ENCODE results near the gene KANTR.

KANTR gene, protein sequence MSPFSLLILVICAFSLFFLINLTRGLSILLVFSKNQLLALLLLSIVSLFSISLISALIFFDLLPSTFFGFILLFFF

GRCh38 chrX:53093748-53094581 is at the start of gene KANTR:
Gene KANTR, plus strand, starts transcription at chrX:53094142. Its CDS starts 30,131 bp downstream, at chrX:53124273.
- DNase-seq = peak; percentile 89

GRCh38 chrX:53044995-53045394 is 48.9 kb upstream of the KANTR start:
- DNase-seq = no peak

GRCh38 chrX:53047228-53047627 is 46.7 kb upstream of the KANTR start:
- no peak for DNase-seq

DNA sequence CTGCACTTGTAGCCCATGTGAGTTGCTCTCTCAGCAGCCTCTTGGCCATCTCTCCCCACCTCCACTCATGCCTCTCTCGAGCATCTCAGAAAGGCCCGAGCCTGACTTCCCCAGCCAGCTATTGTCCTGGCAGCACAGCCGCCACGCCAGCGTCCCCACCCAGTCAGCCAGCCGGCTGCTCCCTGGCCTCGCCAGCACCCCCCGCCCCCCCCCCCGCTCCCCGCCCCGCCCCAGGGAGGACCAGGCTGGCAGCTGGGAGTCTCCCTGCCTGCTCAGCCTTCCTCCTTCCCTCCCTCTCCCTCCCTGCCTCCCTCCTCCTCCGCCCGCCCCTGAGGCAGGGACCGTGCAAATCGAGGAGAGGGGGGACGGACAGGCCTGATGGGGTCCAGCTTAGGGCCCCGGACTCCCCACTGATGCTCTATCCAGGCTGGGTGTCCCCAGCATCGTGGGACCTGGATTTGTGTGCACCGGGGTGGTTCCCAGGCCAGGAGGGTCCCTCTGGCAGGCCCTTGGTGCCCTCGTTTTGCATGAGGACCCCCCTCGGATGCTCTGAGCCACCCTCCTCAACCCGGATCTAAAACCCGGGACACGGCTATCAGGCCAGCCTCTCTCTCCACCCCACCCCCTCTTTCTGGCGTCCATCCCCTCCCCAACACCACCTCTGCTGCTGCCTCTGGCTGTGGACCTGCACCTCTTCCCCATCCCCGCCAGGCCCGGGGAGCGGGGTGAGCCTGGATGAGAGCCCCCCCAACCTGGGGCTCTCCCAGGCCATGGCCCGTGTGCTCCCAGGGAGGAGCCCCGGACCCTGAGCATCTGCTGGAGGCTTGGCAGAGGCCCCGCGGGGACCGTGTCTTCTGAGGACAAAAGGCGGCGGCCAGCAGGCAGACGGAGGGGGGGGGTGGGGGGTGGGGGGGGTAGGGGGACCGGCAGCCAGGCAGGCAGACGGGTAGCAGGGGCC is 45.5 kb upstream of the KANTR start, which contains the start of gene GPR173:
TSS of gene GPR173 (plus strand) at position 621 of the 958 bp plus-strand sequence. CDS start 27,833 bp downstream, outside the sequence.
- peak; percentile 60 for DNase-seq

DNA sequence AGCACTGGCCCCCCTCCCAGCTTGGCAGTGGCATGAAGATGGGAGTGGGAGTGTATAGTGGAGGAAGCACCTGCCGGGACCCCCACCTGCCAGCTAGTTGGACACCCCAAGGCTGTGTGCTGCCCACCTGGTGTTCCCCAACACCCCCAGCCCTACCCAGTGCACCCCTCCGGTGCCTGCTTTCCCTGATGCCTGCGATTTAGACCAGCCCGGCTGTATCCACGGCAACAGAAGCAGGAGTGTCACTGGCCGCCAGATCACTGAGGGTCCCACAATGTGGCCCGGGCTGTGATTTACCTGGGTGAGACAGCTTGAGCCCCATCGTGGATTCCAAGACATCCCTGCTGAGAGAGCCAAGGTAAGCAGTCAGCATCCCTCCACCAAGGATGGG is 44.8 kb upstream of the KANTR start:
- DNase-seq = no peak

DNA sequence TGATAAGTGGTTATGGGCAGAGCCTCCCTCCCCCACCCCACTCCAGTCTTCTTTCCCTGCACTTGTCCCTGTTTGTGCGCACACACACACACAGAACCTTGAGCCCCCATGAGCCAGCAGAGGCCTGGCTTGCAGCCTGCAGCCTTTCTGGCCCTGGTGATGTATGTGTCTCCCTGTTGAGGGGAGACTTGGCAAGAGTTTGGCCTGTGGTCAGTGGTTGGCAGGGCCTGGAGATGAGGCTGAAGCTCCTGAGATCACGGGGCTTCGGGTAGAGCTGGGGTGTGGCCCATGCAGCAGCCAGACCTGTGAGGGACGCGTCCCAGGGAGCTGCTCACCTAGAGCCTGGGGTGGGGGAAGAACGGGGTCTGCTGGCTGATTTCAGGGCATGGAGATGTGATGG is 43.1 kb upstream of the KANTR start:
- DNase-seq = no peak

GRCh38 chrX:53055244-53055849 is 38.6 kb upstream of the KANTR start:
- no peak for DNase-seq

DNA sequence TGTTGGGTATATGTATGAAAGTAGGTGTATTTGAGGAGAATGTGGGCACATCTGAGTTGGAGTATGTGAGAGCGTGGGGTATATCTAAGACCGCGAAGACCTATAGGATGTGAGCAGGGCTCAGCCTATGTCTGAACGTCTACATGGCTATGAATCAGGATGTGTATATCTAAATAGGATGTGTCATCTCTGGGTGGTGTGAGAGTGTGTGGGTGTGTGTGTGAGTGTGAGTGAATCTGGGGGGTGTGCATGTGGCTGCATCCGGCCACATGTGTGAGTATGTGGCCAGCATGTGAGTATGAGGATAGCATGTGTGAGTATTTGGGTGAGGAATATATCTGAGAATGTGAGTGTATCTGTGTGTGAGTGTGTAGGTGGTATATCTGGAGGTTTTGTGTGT is 37.6 kb upstream of the KANTR start:
- DNase-seq = no peak

- no peak for DNase-seq
Measured at GRCh38 chrX:53065104-53065503, 28.8 kb upstream of the KANTR start.

DNA sequence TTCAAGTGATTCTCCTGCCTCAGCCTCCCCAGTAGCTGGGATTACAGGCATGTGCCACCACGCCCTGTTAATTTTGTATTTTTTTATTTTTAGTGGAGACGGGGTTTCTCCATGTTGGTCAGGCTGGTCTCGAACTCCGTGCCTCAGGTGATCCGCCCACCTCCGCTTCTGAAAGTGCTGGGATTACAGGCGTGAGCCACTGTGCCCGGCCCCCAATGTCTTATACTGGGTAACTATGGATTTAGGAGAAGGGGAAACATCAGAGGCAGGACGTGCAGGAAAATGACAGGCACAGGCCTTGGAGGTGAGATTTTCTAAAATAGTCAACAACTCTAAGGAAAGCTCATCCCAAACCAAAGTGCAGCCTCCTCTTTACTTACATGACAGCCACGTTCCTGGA is 22.9 kb upstream of the KANTR start:
- DNase-seq = no peak

DNA sequence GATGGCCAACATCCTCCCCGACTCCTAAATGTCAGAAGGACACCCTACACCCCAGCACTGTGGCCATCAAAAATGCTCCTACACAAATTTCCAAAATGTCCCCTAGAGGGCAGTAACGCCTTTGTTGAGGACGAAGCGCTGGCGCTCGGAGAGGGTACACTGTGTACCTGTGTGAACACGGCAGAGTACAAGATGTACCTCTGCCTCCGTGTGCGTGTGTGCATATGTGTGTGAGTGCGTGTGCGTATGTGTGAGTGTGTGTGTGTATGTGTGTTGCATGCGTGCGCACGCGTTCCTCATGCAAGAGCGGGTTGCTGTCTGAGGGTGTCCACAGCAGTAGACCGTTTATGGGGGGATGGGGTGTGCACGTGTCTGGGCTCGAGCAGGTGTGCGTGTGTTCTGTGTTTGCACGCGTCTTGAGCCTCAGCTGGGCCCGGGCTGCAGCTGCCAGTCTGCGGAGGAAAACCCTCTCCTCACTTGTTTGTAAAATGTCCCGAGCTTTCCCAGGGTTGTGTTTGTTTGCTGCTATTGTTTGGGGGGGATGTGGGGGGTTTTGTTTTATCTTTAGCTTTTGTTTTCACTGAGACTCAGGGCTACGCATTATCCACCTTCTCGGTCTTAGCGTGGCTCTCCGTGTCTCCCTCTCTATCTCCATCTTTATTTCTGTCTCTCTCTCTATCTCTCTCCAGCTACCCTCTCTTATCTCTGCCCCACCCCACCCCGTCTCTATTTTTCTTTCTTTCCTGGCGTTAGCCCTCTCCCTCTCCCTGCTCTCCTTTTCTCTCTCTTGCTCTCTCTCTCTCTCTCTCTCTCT is 22.1 kb upstream of the KANTR start:
- peak; percentile 90 for DNase-seq

DNA sequence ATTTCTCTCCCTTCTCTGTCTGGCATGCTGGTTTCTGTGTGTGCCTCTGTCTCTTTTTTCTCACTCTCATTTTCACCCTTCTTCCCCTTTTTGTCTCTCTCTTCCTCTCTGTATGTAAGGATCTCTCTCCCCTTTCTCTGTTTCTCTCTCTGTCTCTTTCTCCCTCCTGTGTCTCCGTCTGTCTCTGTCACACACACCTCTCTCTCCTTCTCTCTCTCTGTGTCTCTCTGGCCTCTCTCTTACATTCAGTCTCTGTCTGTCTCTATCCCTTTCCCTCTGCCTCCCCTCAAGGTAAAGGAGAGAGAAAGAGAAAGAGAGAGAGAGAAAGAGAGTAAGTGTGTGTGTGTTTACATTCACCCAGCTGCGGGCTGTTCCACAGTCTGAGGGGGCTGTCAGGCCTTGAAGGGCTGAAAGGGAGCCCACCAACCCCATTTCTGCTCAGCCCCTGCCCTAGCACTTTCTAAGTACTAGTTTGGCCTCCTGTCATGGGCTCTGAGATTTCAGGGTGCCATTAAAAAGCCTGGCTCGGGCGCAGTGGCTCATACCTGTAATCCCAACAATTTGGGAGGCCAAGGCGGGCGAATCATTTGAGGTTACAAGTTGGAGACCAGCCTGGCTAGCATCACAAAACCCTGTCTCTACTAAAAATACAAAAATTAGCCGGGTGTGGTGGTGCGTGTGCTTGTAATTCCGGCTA is 21.4 kb upstream of the KANTR start:
- peak; percentile 26 for DNase-seq

DNA sequence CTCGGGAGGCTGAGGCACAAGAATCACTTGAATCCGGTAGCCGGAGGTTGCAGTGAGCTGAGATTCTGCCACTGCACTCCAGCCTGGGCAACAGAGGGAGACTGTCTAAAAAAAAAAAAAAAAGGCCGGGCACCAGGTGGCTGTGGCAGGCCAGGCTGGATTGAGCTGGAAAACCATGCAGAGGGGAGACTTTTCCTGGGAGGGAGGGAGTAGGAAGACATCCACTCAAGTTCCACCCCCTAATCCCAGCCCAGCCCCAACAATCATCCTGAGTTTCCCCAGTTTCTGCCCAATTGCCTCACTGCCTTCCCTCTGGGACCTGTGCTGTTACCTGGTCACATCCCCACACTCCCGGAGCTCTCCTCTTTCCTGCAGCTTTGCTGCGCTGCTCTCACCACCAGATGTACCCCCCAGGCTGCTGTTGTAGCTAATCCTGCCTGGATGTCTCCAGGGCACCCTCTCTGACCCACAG is 20.8 kb upstream of the KANTR start:
- DNase-seq = peak; percentile 72

DNA sequence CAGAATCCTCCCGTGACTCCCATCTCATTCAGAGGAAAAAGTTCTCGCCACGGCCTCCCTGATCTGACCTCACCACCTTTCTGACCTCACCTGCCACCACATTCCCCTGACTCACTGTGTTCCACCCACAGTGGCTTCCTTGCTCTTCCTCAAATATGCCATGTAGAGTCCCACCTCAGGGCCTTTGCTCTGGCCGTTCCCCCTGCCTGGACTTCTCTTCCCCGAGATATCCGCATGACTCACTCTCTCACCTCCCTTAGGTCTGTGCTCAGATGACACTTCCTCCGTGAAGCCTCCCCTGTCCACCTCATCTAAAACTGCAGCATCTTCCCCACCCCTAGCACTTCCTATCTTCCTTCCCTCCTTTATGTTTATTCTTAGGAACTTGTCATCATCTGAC is 18.9 kb upstream of the KANTR start:
- DNase-seq = no peak

GRCh38 chrX:53076671-53077070 is 17.3 kb upstream of the KANTR start:
- DNase-seq = no peak

- no peak for DNase-seq
Measured at GRCh38 chrX:53077207-53078197, 16.4 kb upstream of the KANTR start.

- DNase-seq = no peak
Measured at GRCh38 chrX:53078943-53079342, 15.0 kb upstream of the KANTR start.

DNA sequence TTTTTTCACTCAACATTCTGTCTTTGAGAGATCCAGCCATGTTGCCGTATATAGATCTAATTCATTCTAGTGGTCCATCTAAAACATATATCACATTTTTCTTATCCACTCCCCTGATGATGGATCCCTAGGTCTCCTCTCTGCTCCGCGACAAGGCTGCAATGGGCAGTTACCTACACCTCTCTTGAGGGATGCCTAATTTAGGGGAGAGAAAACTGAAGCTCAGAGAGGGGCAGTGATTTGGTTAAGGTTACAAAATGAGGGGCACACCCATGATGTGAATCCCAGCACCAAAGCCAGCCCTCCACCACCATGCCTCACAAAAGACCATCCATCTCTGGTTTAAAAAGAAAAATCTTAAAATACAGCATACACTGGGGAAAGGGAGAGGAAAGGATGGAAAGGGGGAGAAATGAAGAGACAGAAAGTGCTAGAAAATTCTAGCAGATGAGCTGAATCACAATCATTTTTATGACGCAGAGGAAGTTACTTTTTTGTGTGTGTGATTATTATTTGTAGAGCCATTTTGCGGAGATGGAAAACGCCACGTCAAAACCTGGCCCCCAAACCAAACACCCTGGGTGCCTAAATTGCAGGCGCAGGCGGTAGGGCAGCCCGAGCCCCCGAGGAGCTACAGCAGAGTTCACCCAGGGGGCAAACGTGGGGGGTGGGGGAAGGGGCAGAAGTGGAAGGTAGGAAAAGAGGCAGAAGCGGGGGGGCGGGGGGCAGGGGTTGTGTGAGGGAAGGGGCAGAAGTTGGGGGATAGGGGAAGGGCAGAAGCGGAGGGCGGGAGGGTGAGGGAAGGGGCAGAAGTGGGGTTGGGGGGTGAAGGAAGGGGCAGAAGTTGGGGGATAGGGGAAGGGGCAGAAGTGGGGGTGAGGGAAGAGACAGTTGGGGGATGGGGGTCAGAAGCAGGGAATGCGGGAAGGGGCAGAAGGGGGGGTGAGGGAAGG is 13.0 kb upstream of the KANTR start:
- DNase-seq = no peak
